Activated CD4-positive, alpha-beta T cell treated with anti-CD3 and anti-CD28 coated beads for 4 hours (primary cell): ENCODE results near the gene ZNF573.

Source experiments
- DNase-seq, 2 donors: peaks; one replicate each; pipeline ENCODE4 v3.0.0-alpha.2; 2020

The ZNF573 gene

GRCh38 chr19:37692956-37693620, 86.3 kb downstream of the ZNF573 start:
- DNase-seq = no peak

GRCh38 chr19:37691881-37692504, 87.4 kb downstream of the ZNF573 start:
- peak; percentile 77 to 80 for DNase-seq
